ENCODE results near the gene ADGRE3. TPM values are rescaled to one million over a fixed set of nuclear protein-coding genes. Genes with fewer than 3 reads are reported as not detected.

ADGRE3 gene
- total and polyA plus RNA-seq, 2 of the 4 experiments (the other 2 are of a cell fraction) = not detected

DNA sequence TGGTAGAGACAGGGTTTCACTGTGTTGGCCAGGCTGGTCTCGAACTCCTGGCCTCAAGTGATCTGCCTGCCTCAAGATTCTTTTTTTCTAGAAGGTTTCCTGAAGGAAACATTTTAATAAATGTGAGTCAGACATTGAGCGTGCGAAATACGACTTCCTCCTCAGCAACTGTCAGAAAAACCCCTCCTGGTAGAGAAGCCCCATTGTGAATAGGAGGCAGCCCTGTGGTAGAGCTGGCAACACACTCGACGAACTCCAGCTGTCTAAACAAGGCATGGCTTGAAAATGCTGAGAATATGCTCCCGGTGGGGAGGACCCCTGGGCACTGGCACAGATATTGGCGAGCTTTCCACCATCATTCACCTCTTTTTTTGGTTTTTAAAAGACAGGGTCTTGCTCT, 25.0 kb upstream of the ADGRE3 start:
- Histone ChIP-seq H3K4ac (ENCODE audit: low read depth, low read length) (no peak overlapping the region), H2AFZ (replicated peaks; ENCODE audit: low read length, poor library complexity) (no peak overlapping the region), H2BK15ac (ENCODE audit: low read depth, low read length) (no peak overlapping the region), H3K27ac (ENCODE audit: insufficient read depth, low read length) (no peak overlapping the region), H3K18ac (ENCODE audit: low read depth, low read length) (no peak overlapping the region), H3K36me3 (ENCODE audit: control insufficient read depth, insufficient read depth, low read length) (peaks cover 71% of the 10 kb centered on the region), H2BK20ac (ENCODE audit: low read depth, low read length) (no peak overlapping the region), H2BK120ac (ENCODE audit: low read depth, low read length) (no peak overlapping the region), H3K4me3 (ENCODE audit: insufficient read depth, low read depth, low read length) (no peak overlapping the region), H3K9ac (ENCODE audit: low read depth, low read length) (no peak overlapping the region), H3K27me3 (ENCODE audit: control insufficient read depth, insufficient read depth, low read length) (no peaks in the 10 kb centered on the region), H2BK5ac (ENCODE audit: low read depth, low read length, poor library complexity, severe bottlenecking) (no peak overlapping the region), H4K8ac (ENCODE audit: low read depth in 2 of 2, low read length in 2 of 2) (no peak overlapping the region), H3K23ac (ENCODE audit: low read depth, low read length) (no peak overlapping the region), H3K4me2 (ENCODE audit: low read depth, low read length) (no peak overlapping the region), H3K4me1 (ENCODE audit: control insufficient read depth, insufficient read depth, low read length) (no peaks in the 10 kb centered on the region), H3K9me1 (ENCODE audit: insufficient read depth, low read length) (peaks cover 2% of the 10 kb centered on the region; the same call in 1 of the 2 replicates), H4K5ac (ENCODE audit: low read depth, low read length) (no peak overlapping the region), H3K56ac (ENCODE audit: extremely low read depth, insufficient read depth, low read length) (no peak overlapping the region), H4K91ac (ENCODE audit: insufficient read depth, low read depth, low read length) (no peak overlapping the region), H3K79me1 (ENCODE audit: low read depth in 1 of 2, low read length in 2 of 2) (0 out of 4 replicates have a peak, but pooled peaks cover 0 to 2% of the 10 kb centered on the region in 2 experiments), H2AK9ac (replicated peaks; ENCODE audit: low read depth, low read length, poor library complexity) (no peak overlapping the region), H3K9me3 (ENCODE audit: control insufficient read depth, insufficient read depth, low read length) (peaks cover 2% of the 10 kb centered on the region; the same call in 1 of the 2 replicates), H3K14ac (replicated peaks; ENCODE audit: low read depth, low read length) (no peak overlapping the region), H2AK5ac (ENCODE audit: low read depth, low read length) (no peak overlapping the region), H4K20me1 (ENCODE audit: insufficient read depth, low read length) (no peaks in the 10 kb centered on the region)
- intact Hi-C loops (cut with micrococcal nuclease) = no loop called here
- POLR2A ChIA-PET (ENCODE audit: unreplicated experiment) = no interaction called here
- TF ChIP-seq, protein P1, sequence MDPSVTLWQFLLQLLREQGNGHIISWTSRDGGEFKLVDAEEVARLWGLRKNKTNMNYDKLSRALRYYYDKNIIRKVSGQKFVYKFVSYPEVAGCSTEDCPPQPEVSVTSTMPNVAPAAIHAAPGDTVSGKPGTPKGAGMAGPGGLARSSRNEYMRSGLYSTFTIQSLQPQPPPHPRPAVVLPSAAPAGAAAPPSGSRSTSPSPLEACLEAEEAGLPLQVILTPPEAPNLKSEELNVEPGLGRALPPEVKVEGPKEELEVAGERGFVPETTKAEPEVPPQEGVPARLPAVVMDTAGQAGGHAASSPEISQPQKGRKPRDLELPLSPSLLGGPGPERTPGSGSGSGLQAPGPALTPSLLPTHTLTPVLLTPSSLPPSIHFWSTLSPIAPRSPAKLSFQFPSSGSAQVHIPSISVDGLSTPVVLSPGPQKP (IDR thresholded peaks at IDR 0.05; ENCODE audit: borderline replicate concordance, low read depth, low read length) = no peak
- TF ChIP-seq MXI1 (IDR thresholded peaks at IDR 0.05; ENCODE audit: borderline replicate concordance, low read depth, low read length) = no peak
- TF ChIP-seq, protein P2, sequence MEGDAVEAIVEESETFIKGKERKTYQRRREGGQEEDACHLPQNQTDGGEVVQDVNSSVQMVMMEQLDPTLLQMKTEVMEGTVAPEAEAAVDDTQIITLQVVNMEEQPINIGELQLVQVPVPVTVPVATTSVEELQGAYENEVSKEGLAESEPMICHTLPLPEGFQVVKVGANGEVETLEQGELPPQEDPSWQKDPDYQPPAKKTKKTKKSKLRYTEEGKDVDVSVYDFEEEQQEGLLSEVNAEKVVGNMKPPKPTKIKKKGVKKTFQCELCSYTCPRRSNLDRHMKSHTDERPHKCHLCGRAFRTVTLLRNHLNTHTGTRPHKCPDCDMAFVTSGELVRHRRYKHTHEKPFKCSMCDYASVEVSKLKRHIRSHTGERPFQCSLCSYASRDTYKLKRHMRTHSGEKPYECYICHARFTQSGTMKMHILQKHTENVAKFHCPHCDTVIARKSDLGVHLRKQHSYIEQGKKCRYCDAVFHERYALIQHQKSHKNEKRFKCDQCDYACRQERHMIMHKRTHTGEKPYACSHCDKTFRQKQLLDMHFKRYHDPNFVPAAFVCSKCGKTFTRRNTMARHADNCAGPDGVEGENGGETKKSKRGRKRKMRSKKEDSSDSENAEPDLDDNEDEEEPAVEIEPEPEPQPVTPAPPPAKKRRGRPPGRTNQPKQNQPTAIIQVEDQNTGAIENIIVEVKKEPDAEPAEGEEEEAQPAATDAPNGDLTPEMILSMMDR (conservative IDR thresholded peaks at IDR 0.05; ENCODE audit: low read depth, low read length) = no peak
- no peak for TF ChIP-seq MAFK (IDR thresholded peaks at IDR 0.05; ENCODE audit: low read depth, low read length)
- TF ChIP-seq FOS (IDR thresholded peaks at IDR 0.05; ENCODE audit: low read depth, low read length) = no peak
- ATAC-seq (ENCODE audit: low read depth) (no peak), DNase-seq (no peak)
- WGBS, 2 experiments (ENCODE audit: extremely low coverage in 2 of 2, insufficient read length in 1 of 2) = 80% methylated on average over 1 of the region's 8 CpGs; no CpG with 5 or more reads in 1 of the 2 experiments
- in situ Hi-C loops (cut with MboI; ENCODE audit: low sequenced_read_pairs) = no loop called here
- no TSS peak for BruUV-seq (replicated peaks)
- dilution Hi-C loops (cut with HindIII; ENCODE audit: low sequenced_read_pairs, unreplicated experiment) = no loop called here
- CTCF ChIA-PET = interaction anchor here (0.6 kb wide), 1 partner anchor 13 kb away, joined by 3 read pairs; no protein-coding TSS in a partner anchor
